HG03103 (cell line): Measurements from ENCODE around the gene PRDX6.
"Not testable (repeated sequence)": the region's sequence is repeated elsewhere in the genome, so short reads cannot be mapped to it uniquely, and the experiment has no call there.

Experiments used
- ATAC-seq: cut with Tn5 transposase; IDR thresholded peaks from one replicate; pipeline ENCODE4 v1.9.1; 2021; ENCODE audit warnings: low read depth; ENCODE audit not compliant: unreplicated experiment

The PRDX6 gene

GRCh38 chr1:173477286-173478093 is at the start of gene PRDX6:
Gene PRDX6, plus strand, starts transcription at chr1:173477335. Its CDS starts 63 bp downstream, at chr1:173477398.
- peak; percentile 39 for ATAC-seq

- ATAC-seq: peak; percentile 57
Measured at GRCh38 chr1:173429471-173430402, 47.4 kb upstream of the PRDX6 start.

- ATAC-seq: no peak
Measured at GRCh38 chr1:173430677-173431303, 46.3 kb upstream of the PRDX6 start.

GRCh38 chr1:173431304-173432045 is 45.7 kb upstream of the PRDX6 start:
- peak; percentile 44 for ATAC-seq

- no peak for ATAC-seq
Measured at GRCh38 chr1:173432331-173432730, 44.8 kb upstream of the PRDX6 start.

GRCh38 chr1:173433751-173434326 is 43.3 kb upstream of the PRDX6 start:
- ATAC-seq: no peak

- ATAC-seq: no peak
Measured at GRCh38 chr1:173436841-173437428, 40.2 kb upstream of the PRDX6 start.

GRCh38 chr1:173438675-173439074 is 38.5 kb upstream of the PRDX6 start:
- no peak for ATAC-seq

- ATAC-seq: no peak
Measured at GRCh38 chr1:173440430-173440829, 36.7 kb upstream of the PRDX6 start.

GRCh38 chr1:173444757-173445156 is 32.4 kb upstream of the PRDX6 start:
- ATAC-seq: no peak

- no peak for ATAC-seq
Measured at GRCh38 chr1:173445164-173445563, 32.0 kb upstream of the PRDX6 start.

- no peak for ATAC-seq
Measured at GRCh38 chr1:173445656-173446055, 31.5 kb upstream of the PRDX6 start.

GRCh38 chr1:173447224-173447623 is 29.9 kb upstream of the PRDX6 start:
- ATAC-seq: no peak

- no peak for ATAC-seq
Measured at GRCh38 chr1:173448945-173449344, 28.2 kb upstream of the PRDX6 start.

GRCh38 chr1:173451981-173452380 is 25.2 kb upstream of the PRDX6 start:
- ATAC-seq: no peak

- ATAC-seq: no peak
Measured at GRCh38 chr1:173453982-173454381, 23.2 kb upstream of the PRDX6 start.

- ATAC-seq: no peak
Measured at GRCh38 chr1:173454966-173455524, 22.1 kb upstream of the PRDX6 start.

- ATAC-seq: no peak
Measured at GRCh38 chr1:173459885-173460284, 17.2 kb upstream of the PRDX6 start.

GRCh38 chr1:173462666-173463065 is 14.5 kb upstream of the PRDX6 start:
- ATAC-seq: not testable (repeated sequence)
